Activated gamma-delta T cell (primary cell): ENCODE results near the gene SGPP2.

Experiments used
- DNase-seq: peaks from one replicate; lab custom pipeline; 2025; lab: John Stamatoyannopoulos, UW

The SGPP2 gene

DNA sequence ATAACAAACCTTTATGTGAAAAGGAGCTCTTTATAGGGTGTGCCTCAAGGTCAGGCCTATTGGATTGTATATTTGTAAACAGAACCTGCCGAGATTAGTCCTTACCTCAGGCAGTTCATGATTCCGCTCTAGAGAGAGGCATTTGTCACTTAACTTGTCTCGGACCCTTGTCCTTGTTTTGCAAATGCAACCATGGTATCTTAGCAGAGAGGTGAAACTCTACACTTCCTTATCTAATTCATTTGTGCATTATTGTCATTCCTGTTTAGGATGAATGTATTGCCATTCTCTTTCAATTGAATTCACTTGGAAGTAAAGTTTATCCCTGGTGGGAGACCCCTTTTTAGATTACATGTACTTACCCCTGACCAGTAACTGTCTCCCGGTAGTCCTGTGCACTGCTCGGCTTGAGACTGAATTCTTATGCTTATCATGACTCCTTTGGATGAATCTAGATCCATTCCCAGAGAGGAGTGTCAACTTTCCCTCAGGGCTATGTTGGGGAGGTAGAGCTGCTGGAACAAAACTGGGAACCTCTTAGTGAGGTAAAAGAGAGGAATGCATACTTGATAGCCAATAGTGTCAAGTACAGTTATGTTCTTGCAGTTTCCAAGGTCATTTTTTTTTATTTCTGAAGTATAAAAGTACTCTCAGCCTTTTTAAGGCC, 46.6 kb downstream of the SGPP2 start:
- DNase-seq = no peak

GRCh38 chr2:222477962-222478608, 53.7 kb downstream of the SGPP2 start:
- DNase-seq = no peak

GRCh38 chr2:222479859-222480258, 55.5 kb downstream of the SGPP2 start:
- no peak for DNase-seq

GRCh38 chr2:222480497-222480896, 56.2 kb downstream of the SGPP2 start:
- DNase-seq = no peak

DNA sequence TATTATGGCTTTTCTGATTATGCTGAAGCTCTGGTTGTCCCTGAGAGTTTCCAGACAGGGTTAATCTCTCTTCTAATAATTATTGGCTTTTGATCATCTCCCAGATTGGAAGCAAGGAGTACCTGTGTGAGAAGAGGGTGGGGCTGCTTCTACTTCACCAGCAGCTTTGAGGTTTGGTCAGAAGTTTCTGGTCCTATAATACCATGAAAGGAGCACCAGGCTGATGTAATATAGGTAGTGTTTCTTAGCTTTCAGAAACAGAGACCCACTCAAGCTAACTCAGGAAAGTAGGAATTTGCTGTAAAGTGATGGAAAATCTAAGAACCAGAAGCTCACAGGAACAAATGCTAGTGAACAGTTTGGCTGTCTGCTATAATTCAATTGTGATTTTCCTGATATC, 57.6 kb downstream of the SGPP2 start:
- no peak for DNase-seq

DNA sequence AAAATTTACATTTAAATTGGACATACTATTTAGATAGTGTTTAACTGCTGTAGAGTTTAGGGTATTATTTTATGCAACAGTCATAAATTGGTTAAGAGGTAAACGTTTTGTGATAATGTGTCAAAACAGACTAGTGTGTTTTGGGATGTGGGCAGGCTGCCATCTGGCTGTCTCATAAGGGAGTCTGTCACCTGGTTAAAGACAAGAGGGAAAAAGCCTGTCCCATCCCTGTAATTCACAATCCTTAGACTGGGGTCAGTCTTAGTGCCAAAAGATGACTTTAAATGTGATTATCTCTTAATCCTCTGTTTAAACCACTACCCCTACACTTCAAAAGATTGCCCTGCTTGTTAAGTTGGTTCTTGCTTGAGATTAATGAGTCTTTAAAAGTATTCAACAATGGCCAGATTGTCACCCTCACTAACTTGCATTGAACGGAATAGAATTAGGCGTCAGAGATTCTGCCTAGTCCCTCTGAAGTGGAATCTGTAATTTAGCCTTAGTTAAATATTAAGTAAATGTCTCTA, 59.2 kb downstream of the SGPP2 start:
- no peak for DNase-seq

DNA sequence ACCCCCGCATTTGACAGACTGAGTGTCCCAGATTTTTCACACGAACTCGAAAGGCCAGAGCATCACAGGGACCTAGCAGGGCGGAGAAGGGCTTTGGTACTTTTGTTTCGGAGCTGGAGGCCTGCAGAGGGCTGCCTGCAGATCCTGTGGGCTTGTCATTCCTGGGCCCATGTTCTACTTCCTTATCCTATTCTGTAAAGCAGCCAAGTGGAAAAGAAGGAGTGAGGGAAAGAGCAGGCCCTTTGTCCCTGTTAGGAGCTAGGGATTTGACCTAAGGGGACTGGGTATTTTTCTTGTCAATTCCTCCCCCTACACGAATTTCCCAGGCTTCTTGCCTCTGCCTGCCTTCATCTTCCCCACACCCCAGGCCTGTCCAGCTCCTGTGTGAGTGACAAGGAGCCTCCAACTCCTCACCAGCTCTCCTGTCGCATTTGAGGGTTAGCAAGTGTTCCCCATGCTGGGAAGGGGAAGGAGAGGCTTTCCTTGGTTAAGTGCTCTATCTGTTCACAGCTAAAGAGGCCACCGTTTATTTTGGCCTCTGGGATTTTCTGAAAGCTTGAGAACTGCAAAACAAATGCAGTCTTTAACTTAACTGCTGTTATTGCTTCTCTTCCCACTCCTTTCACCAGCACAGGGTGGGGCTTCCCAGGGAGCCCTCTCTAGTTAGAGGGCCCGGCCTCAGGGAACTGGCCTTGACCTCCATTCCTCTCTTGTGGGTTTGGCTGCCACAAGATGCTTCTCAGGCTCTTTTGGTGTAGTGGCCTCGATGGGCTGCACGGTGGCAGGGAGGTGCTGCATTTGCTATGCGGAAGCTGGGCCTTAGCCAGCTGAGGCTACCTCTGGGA, 61.2 kb downstream of the SGPP2 start:
- DNase-seq = no peak

DNA sequence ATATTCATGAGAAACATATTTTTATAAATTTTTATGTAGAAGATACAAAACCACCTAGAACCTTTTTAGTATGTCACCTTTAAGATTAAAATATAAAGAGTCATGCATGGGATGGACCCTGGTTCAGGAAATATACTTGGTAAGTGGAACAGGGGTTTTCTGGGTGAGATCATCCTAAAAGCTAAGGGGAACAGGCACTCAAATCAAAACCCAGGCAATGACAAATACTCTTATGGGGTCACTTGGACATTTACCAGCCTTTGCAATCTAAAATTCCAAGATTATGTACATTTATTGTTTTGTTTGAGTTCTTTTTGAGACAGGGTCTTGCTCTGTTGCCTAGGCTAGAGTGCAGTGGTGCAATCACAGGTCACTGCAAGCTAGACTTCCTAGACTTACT, 65.8 kb downstream of the SGPP2 start:
- DNase-seq = no peak

DNA sequence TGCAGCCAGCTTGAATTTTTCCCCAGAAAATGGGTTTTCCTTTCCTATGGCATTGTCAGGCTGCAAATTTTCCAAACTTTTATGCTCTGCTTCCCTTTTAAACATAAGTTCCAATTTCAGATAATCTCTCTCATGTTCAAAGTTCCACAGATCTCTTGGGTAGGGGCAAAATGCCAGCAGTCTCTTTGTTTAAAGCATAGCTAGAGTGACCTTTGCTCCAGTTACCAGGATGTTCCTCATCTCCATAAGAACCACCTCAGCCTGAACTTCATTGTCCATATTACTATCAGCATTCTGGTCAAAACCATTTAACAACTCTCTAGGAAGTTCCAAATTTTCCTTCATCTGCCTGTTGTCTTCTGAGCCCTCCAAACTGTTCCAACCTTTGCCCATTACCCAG, 68.3 kb downstream of the SGPP2 start:
- DNase-seq = no peak

DNA sequence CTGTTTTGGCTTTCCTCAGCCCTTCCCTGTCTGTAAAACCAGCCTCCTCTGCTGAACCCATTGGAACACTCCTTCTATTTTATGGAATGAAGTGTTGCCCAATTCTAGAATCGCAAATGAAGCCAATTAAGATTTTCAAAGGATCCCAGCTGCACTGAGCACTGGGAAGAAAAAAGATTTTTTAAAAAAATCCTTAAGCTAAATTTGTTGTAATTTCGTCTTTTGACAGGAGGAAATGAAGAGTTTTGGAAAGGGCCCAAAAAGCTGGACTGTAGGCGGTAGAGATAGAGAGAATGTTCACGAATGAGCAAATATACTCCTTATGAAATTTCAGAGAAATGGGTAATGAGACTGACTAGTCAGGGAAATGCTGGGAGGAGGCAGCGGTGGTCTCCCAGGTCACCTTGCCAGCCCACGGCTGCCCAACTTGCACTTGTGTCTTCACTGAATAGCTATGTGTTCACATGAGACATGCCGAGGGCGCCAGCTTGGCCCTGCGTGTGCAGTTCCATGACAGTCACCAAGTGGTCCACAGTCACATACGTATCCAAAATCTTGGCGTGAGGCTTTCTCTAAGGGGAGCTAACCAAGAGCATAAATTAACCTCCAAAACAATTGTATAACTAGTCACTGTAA, 69.9 kb downstream of the SGPP2 start:
- DNase-seq = no peak

GRCh38 chr2:222495388-222495787, 71.0 kb downstream of the SGPP2 start:
- no peak for DNase-seq

- no peak for DNase-seq
Observed at GRCh38 chr2:222499226-222499625, 74.9 kb downstream of the SGPP2 start.

DNA sequence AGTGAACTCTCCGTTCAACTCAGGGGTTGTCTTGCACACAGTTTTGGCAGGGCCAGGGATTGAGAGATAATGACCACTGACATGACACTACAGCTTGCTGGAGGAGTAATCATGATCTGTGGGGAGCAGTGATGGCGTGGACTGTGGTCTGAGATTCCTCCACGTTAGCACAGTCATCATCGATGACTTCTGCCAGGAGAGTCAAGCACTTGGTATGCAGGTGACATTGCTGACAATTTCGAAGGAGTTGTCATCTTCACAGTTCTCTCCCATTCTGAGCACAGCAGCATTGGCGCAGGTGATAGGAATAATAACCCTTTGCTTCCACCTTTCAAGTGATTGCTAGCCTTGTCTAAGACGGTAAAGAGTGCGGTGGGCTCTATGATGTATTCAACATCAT, 79.8 kb downstream of the SGPP2 start:
- DNase-seq = no peak

GRCh38 chr2:222504719-222505118, 80.4 kb downstream of the SGPP2 start:
- no peak for DNase-seq

DNA sequence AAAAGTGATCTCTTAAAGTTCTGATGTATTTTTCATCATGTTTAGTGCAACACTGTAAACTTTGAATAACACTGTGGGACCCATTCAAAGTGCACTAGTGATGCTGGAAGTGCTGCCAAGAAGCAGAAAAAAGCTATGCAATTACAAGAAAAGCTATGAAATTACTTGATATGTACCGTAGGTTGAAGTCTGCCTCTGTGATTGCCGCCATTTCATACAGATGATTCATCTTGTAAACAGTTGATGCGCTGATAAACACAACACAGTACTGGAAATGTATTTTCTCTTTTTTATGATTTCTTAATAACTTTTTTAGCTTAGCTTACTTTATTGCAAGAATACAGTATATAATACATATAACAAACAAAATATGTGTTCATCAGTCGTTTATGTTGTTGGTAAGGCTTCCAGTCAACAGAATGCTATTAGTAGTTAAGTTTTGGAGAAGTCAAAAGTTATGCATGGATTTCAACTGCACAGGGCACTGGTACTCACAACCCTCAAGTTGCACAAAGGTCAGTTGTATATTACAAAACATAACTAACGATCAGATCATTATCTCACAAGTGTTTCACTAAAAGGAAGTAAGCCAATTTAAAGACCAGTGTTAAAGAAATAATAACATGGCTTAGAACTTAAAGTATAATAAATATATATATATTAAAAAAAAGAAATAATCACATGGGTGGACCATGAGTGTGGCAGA, 82.0 kb downstream of the SGPP2 start:
- no peak for DNase-seq

DNA sequence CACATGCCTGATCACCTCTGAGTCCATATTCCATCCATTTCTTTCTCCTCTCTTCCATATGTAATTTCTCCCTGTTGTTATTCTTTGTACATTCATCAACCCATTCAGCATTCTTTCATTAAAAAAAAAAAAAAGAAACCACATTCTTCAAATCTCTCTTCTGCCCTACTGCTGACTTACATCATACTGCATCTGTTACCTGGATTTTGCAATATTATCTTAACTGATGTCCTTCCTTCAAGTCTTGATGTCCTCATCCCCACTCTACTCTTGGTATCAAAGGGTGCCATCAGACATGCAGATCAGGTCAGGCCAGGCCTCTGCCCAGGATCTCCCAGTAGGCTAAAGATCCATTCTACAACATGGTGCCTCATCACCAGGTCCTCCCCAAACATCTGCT, 90.6 kb downstream of the SGPP2 start:
- no peak for DNase-seq

- DNase-seq = no peak
Observed at GRCh38 chr2:222518570-222519381, 94.4 kb downstream of the SGPP2 start.

DNA sequence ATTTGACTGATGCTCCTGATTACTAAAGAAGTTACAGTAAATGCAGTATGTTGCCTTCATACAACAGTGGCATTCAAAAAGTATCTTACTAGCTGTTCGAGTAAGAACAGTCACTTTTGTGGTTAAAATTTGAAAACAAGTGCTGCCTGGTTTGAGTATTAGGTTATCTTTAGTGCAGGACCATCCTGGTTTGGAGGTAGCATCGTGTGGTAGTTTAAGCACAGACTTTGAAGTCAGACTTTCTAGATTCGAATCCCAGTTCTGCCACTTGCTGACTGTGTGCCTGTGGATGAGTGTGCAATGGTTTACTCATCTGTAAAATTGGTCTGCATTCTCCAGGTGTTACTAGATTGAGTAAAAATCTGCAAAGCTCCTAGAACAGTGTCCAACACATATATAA, 96.8 kb downstream of the SGPP2 start:
- DNase-seq = no peak

DNA sequence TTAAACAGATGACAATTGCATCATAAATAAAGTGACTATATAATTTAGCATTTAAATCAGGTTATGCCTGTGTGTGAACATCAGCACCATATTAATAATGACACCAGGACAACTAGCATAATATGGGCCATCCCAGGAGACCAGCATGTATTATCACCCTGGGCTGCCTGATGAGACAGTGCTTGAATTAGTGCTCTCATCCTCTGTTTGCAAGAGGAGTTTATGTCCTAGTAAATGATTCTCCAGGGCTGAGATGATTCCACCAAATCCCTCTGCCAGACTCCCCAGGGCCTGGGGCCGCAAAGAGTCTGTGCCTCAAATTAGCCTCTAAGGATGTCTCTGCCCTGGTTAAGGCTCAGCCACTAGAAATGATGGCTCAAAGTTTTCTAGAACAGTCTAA, 97.7 kb downstream of the SGPP2 start:
- DNase-seq = no peak

DNA sequence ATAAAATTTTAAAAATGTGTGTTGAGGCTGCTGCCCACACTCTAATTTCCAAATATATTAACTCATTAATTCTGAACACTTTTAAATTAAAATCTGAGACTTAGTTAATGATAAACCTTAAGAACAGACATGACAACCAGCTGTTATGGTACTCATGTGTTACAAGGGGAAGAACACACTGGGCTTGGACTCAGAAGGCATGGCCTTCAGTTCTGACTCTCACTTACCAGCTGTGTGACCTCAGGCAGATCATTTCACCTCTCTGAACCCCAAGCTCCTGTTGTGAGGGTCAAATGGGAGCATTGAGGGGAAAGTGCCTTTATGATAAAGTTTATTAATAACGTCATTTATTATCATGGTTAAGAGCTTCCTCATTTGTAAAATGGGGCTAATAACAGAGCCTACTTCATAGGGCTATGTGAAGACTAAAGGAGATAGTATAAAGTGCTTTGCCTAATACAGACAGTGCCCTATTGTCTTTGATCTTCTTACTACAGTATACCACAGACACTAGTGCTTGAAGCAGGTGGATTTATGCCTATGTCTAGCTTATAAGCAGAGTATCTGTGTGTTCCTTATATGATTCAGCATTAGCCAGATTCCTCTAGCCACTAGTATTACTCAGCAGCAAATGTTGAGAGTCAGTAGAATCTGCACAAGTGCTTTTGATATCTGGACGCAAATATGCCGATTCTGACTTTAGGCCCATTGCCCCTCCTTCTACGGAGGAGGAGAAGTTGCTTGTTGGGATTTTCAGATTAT, 99.6 kb downstream of the SGPP2 start:
- DNase-seq = no peak
